Activated B cell treated with CpG ODN at 0.5 μM for 24 hours (primary cell): ENCODE results near the gene PTRHD1. TPM values are rescaled to one million over a fixed set of nuclear protein-coding genes. Genes with fewer than 3 reads are reported as not detected.

Experiments
- ATAC-seq: fragments of 200-7000 bp; cut with Tn5 transposase; one replicate; pipeline ENCODE4 v1.10.0; 2021; ENCODE audit warnings: low read depth, mild to moderate bottlenecking, moderate library complexity
- CTCF ChIA-PET: fragments of 350-600 bp; sonication (Branson Sonifier 250); formaldehyde crosslinking; loops from one replicate; lab custom pipeline; 2021; ENCODE audit warnings: antibody characterized with exemption; lab: Charles Lee
- POLR2A ChIA-PET: fragments of 350-600 bp; sonication (Branson Sonifier 250); formaldehyde crosslinking; loops from one replicate; lab custom pipeline; 2021; ENCODE audit warnings: antibody characterized with exemption; lab: Charles Lee
- DNase-seq: peaks from one replicate; pipeline ENCODE4 v3.0.0; 2022
- H3K27ac Mint-ChIP-seq: one replicate; pipeline ENCODE4 v1.8.0; 2020; ENCODE audit warnings: mixed read lengths
- H3K27me3 Mint-ChIP-seq: one replicate; pipeline ENCODE4 v1.8.0; 2021; ENCODE audit warnings: mixed read lengths
- H3K36me3 Mint-ChIP-seq: one replicate; pipeline ENCODE4 v1.8.0; 2021; ENCODE audit warnings: low read depth, mixed read lengths
- H3K4me1 Mint-ChIP-seq: one replicate; pipeline ENCODE4 v1.8.0; 2021; ENCODE audit warnings: mixed read lengths
- H3K4me3 Mint-ChIP-seq: one replicate; pipeline ENCODE4 v1.8.0; 2020; ENCODE audit warnings: mild to moderate bottlenecking, mixed read lengths
- H3K9me3 Mint-ChIP-seq: one replicate; pipeline ENCODE4 v1.8.0; 2020; ENCODE audit warnings: mixed read lengths
- intact Hi-C: fragments of 100-400 bp; cut with micrococcal nuclease; formaldehyde crosslinking; loops from one replicate; pipeline ENCODE4 v1.15.1; 2024
- total RNA-seq: library from RNA; stranded (reverse); gene quantifications from 2 replicates; pipeline ENCODE4 v1.2.3, GENCODE V29; 2022
- TF ChIP-seq, protein P1 (sequence below): fragments of 200-600 bp; IDR thresholded peaks from one replicate; pipeline ENCODE4 v1.8.0; 2022; ENCODE audit warnings: antibody characterized with exemption, mild to moderate bottlenecking

PTRHD1 gene
- total RNA-seq, 1 donor from 2014 or later: 41.1 TPM

DNA sequence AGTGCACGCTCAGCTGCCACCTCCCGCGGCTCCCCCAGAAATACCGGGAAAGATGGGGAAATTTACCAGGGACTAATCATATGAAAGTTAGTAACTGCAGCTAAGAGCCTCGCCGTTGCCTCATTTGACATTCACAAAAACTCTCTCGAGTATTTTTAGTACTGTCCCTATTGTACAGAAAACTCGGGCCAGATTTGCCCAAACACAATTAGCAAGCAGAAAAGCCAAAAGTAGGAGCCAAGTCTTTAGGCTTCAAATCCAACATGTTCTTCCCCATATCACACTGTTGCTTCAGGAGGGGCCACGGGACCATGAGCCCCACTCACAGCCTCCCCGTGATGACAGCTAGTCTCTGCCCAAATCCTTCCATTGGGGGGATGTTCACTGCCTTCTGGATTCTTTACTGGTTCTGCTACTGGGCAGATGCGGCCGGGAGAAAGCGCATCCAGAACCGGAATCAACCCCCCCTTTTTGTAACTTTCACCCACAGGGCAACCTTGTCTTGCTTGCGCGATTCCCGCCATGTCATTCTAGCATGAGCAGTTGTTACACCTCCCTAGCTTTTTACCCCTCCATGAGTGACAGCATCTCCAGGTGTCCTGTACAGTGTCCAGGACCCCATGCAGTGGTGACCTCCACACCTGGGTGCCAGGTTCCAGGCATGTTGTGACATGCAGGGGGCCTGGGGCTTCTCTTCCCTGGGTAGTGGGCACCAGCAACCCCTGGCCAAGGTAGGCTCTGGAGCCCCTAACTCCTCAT, 35.2 kb upstream of the PTRHD1 start:
- Mint-ChIP-seq H3K4me1 (peaks cover 3% of the 10 kb centered on the region), H3K27me3 (no peaks in the 10 kb centered on the region), H3K9me3 (no peaks in the 10 kb centered on the region), H3K36me3 (peaks cover 55% of the 10 kb centered on the region), H3K27ac (no peak overlapping the region), H3K4me3 (no peak overlapping the region)
- intact Hi-C loops: loop anchor here (5.0 kb wide), 2 partner anchors 111 to 336 kb away; partner anchors contain the start of gene NCOA1
- ChIA-PET POLR2A (interaction anchor here (1.0 to 1.7 kb wide), 2 partner anchors 406 to 418 kb away, joined by 5 to 7 read pairs; no protein-coding TSS in a partner anchor), CTCF (interaction anchor here (0.5 to 8.5 kb wide), 22 partner anchors 10 to 1232 kb away, joined by 3 to 132 read pairs (median 4); no protein-coding TSS in a partner anchor)
- TF ChIP-seq, protein P1, sequence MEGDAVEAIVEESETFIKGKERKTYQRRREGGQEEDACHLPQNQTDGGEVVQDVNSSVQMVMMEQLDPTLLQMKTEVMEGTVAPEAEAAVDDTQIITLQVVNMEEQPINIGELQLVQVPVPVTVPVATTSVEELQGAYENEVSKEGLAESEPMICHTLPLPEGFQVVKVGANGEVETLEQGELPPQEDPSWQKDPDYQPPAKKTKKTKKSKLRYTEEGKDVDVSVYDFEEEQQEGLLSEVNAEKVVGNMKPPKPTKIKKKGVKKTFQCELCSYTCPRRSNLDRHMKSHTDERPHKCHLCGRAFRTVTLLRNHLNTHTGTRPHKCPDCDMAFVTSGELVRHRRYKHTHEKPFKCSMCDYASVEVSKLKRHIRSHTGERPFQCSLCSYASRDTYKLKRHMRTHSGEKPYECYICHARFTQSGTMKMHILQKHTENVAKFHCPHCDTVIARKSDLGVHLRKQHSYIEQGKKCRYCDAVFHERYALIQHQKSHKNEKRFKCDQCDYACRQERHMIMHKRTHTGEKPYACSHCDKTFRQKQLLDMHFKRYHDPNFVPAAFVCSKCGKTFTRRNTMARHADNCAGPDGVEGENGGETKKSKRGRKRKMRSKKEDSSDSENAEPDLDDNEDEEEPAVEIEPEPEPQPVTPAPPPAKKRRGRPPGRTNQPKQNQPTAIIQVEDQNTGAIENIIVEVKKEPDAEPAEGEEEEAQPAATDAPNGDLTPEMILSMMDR: no peak
- ATAC-seq (no peak), DNase-seq (no peak)

GRCh38 chr2:24827321-24828237, 34.4 kb upstream of the PTRHD1 start:
- H3K27me3 Mint-ChIP-seq: no peaks in the 10 kb centered on the region
- no peak overlapping the region for H3K4me3 Mint-ChIP-seq
- H3K4me1 Mint-ChIP-seq: peaks cover 3% of the 10 kb centered on the region
- peaks cover 56% of the 10 kb centered on the region for H3K36me3 Mint-ChIP-seq
- no peak overlapping the region for H3K27ac Mint-ChIP-seq
- TF ChIP-seq, protein P1: peak; percentile 38
- ATAC-seq (peak; percentile 86), DNase-seq (peak; percentile 41)
- intact Hi-C loops: loop anchor here (1.0 to 5.0 kb wide), 7 partner anchors 110 to 417 kb away; partner anchors contain the start of gene NCOA1
- ChIA-PET CTCF (interaction anchor here (0.5 to 8.5 kb wide), 23 partner anchors 10 to 1233 kb away, joined by 3 to 132 read pairs (median 4); no protein-coding TSS in a partner anchor), POLR2A (interaction anchor here (0.5 to 1.7 kb wide), 3 partner anchors 406 to 418 kb away, joined by 3 to 7 read pairs (median 5); no protein-coding TSS in a partner anchor)
- no peaks in the 10 kb centered on the region for H3K9me3 Mint-ChIP-seq

DNA sequence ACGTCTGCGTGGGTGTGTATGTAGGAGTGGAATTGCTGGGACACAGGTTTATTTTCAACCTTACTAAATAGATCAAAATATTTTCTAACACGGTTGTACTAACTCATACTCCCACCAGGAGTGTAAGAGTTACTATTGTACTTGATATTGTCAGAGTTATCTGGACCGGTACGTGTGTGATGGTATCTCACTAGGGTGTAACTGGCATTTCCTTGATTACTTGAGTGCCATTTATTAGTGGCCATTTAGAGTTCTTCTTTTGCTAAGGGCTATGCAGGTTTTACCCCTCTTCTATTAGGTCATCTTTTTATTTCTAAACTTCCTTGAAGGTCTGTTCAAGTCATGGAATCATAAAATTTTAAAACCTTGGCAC, 33.6 kb upstream of the PTRHD1 start:
- intact Hi-C loops: loop anchor here (1.0 to 5.0 kb wide), 7 partner anchors 109 to 416 kb away; partner anchors contain the start of gene NCOA1
- no peaks in the 10 kb centered on the region for H3K9me3 Mint-ChIP-seq
- TF ChIP-seq, protein P1: no peak
- H3K4me3 Mint-ChIP-seq: no peak overlapping the region
- H3K4me1 Mint-ChIP-seq: peaks cover 3% of the 10 kb centered on the region
- CTCF ChIA-PET: interaction anchor here (1.4 to 8.5 kb wide), 5 partner anchors 11 to 423 kb away, joined by 3 to 132 read pairs (median 6); no protein-coding TSS in a partner anchor
- POLR2A ChIA-PET: interaction anchor here (0.6 to 1.7 kb wide), 3 partner anchors 34 to 417 kb away, joined by 3 to 7 read pairs (median 4); partner anchors contain the start of genes CENPO and PTRHD1
- no peak overlapping the region for H3K27ac Mint-ChIP-seq
- H3K27me3 Mint-ChIP-seq: no peaks in the 10 kb centered on the region
- peaks cover 60% of the 10 kb centered on the region for H3K36me3 Mint-ChIP-seq
- ATAC-seq (no peak), DNase-seq (no peak)

GRCh38 chr2:24825883-24826772, 32.9 kb upstream of the PTRHD1 start:
- TF ChIP-seq, protein P1: no peak
- Mint-ChIP-seq H3K4me3 (no peak overlapping the region), H3K27ac (no peak overlapping the region), H3K27me3 (no peaks in the 10 kb centered on the region), H3K36me3 (peaks cover 62% of the 10 kb centered on the region), H3K9me3 (no peaks in the 10 kb centered on the region), H3K4me1 (peaks cover 3% of the 10 kb centered on the region)
- ATAC-seq: no peak
- intact Hi-C loops: loop anchor here (2.0 to 5.0 kb wide), 3 partner anchors 109 to 371 kb away; partner anchors contain the start of gene NCOA1
- ChIA-PET CTCF (interaction anchor here (1.6 to 8.5 kb wide), 4 partner anchors 369 to 417 kb away, joined by 4 to 132 read pairs (median 33); no protein-coding TSS in a partner anchor), POLR2A (interaction anchor here (0.6 to 1.3 kb wide), 3 partner anchors 33 to 335 kb away, joined by 3 to 4 read pairs (median 3); partner anchors contain the start of genes CENPO, NCOA1 and PTRHD1)
- DNase-seq: no peak
